Activated T-cell treated with anti-CD3 and anti-CD28 coated beads for 48 hours (primary cell): ENCODE data around the gene DPAGT1.
A peak's percentile ranks its signal among the peaks of the same experiment; 100 is the strongest.
"Not testable (repeated sequence)": the region's sequence is repeated elsewhere in the genome, so short reads cannot be mapped to it uniquely, and the experiment has no call there.

Source experiments
- DNase-seq: peaks from one replicate; pipeline ENCODE4 v3.0.0-alpha.2; 2020; ENCODE audit warnings: low read depth

The DPAGT1 gene

GRCh38 chr11:119101759-119102423, at the start of gene DPAGT1:
Gene DPAGT1, minus strand, starts transcription at chr11:119101853. Its CDS starts 198 bp downstream, at chr11:119101655.
- peak; percentile 77 for DNase-seq

- no peak for DNase-seq
Observed at GRCh38 chr11:119149786-119150275, 48.2 kb upstream of the DPAGT1 start.

DNA sequence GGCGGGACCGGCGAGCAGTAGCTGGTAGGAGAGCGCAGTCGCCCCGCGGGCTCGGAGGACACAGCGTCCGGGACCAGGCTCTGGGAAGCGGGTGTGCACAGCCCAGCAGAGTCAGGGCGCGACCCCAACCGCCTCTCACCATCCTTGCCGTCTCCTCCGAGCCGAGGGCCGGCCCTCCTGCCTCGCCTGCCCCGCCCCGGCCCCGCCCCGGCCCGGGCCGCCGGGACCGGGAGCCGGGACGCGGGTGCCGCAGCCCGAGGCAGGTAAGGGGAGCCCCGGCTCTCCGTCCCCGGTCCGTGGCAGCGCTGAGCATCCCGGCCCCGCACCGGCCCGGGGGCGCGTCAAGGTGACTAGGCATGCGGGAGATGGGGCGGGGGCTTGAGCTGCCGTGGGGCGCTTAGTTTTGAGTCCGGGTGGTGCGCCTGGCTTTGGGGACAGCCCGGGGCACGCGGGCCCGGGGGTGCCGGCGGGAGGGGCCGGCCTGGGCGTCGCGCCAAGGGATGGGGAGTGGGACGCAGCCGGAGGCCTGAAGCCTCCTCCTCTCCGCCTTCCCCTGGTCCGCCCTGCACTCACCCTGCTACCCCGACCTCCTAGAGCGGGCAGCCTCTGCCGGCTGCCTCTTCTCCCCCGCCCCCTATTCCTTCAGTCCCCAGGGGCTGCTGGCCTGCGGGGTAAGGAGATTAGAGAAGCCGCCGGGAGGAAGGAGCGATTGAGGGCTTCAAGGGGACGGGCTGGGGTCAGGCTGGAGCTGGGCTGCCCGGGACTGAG, 47.5 kb upstream of the DPAGT1 start, which contains the start of gene ABCG4:
Gene ABCG4 (plus strand): TSS at position 35 of the 768 bp plus-strand sequence. CDS start 914 bp downstream, outside the sequence.
- DNase-seq = peak; percentile 16

DNA sequence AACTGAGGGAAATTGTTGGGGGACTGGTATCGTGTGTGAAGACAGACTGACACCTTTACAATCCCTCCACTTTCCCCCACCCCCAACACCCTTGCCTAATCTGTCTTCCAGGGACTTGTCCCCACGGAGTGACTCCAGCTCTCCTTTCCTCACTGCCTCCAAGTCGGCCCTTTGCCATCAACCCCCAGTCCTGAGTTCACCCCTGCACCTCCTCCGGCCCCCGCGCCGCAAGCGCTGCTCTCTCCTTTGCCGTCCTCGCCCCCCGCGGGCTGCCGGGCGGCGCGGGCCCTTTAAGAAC, 47.0 kb upstream of the DPAGT1 start:
- no peak for DNase-seq

DNA sequence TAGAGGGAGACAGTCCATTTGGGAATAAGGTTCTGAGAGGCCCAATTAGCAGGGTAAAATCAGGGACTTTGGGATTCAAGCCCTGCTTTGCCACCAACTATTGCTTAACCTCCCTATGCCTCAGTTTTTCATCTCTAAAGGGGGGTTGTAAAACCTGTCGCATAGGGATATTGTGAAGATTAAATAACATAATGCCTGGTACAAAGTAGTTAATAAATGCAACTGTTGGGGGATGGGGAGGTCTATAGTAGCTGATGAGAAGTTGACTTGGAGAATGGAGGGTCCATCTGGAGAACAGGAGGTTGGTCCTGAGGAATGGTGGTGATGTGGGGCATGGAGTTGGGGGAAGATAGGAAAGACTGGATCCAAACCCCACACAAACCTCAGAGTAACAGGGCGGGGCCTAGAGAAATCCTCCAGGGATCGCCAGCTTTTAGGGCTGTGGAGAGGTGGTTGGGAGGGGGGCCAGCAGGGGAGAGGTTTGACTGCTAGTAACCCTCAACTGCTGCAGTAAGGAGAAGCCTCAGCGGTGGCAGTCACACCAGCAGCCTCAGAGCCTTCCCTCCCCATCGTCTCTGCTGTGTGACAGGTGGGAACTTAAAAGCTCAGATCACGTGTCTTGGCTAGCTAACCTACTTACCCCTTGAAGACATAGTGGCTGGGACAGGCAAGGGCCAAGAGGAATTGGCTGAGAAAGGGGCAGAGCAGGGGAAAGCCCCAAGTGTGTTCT, 46.1 kb upstream of the DPAGT1 start:
- DNase-seq = no peak

DNA sequence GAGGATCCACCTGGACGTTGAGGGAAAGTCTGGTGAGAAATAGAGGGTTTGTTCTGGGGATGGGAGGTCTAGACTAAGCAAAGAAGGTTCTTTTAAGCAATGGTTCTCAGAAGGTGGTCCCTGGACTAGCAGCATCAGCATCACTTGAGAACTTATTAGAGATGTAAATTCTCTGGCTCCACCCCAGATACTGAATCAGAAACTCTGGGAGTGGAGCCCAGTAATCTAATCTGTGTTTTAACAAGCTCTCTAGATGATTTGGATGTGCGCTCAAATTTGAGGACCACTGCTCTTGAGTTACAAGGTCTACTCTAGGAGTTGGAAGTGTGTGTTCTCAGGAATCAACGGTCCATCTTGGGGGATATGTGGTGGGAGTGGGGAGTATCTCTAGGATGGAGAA, 43.9 kb upstream of the DPAGT1 start:
- DNase-seq = no peak

DNA sequence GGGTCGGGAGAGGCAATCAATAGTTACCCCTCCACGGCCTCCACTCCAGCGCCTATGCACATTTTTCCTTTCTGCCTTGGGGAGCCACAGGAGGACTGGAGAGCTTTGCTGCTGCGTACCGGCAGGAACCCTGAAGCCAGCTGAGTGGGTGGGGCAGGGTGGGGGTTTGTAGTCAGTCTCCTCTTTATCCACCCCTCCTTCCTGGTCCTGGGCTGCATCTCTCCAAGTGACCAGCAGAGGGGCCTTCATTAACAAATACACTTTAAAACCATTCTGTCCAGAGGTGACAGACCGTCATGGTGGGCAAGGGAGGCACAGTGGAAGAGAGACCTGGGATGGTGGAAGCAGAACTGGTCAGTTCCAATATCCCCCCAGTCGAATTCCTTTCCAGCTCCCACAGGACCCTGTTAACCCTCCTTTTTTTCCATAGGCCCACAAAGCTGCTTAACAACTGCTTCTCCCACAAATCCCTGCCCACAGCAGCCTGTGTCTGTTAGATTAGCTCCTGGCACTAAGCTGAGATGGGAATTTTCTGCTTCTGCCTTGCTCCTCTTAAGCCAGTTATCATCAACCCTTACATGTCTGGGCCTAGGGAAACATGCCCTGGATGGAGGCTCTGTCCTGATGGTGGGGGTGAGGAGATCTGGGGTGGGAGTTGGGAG, 43.3 kb upstream of the DPAGT1 start:
- DNase-seq = no peak

- DNase-seq = not testable (repeated sequence)
Observed at GRCh38 chr11:119139276-119139675, 37.6 kb upstream of the DPAGT1 start.

DNA sequence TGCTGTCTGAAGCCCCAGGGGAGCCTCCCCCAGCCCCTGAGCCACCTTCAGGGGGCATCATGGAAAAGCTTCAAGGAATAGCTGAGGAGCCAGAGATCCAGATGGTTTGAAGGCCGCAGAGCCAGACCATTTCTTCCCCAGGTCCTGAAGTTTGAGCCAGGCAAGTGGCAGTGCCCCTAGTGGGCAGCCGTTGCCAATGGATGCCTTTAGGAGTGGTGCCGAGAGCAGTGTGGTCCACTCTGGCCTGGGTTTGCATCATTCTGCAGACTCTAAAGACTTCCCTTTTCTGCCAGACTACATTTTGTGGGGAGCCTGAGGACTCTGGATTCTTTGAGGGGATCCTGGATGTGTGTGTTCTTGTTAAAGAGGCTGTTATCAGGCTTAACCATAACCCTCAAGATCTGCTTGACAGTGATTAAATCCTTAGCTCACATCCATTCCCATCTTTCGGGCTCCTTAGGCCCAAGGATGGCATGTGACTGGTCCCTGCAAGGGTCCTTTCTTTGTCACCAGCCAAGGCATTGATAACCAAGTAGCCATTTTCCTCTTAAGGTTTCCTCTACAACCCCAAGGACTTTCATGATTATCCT, 32.8 kb upstream of the DPAGT1 start:
- DNase-seq = no peak

GRCh38 chr11:119130662-119131061, 29.0 kb upstream of the DPAGT1 start:
- no peak for DNase-seq

DNA sequence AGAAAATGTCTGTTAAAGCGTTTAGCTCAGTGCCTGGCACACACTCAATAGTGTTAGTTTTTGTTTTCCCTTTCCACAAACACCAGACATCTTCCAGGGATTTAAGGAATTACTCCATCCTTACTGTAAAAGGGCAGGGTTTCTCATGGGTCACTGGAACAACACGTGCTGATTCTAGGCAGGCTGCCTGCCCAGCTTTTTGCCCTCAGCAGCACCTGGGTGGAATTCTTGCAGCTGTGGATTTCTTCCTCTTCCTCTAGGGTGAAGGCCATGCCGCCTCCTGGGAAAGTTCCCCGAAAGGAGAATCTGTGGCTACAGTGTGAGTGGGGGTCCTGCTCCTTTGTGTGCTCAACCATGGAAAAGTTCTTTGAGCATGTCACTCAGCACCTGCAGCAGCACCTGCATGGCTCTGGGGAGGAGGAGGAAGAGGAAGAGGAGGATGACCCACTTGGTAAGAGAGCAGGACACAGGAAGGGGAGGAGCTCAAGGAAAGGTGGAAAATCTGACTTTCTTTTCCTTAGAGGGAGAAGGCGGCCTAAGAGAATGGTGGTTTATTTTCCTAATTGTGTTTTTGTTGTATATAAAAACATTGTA, 25.1 kb upstream of the DPAGT1 start:
- DNase-seq = no peak

- no peak for DNase-seq
Observed at GRCh38 chr11:119125821-119126220, 24.2 kb upstream of the DPAGT1 start.

- DNase-seq = no peak
Observed at GRCh38 chr11:119121811-119122124, 20.1 kb upstream of the DPAGT1 start.

GRCh38 chr11:119121008-119121810, 19.6 kb upstream of the DPAGT1 start, which contains the start of gene HINFP:
Gene HINFP, plus strand, starts transcription at chr11:119121580. Its CDS starts 5,365 bp downstream, at chr11:119126945.
- DNase-seq = peak; percentile 100

- DNase-seq = no peak
Observed at GRCh38 chr11:119120639-119121007, 19.0 kb upstream of the DPAGT1 start.

GRCh38 chr11:119118946-119119345, 17.3 kb upstream of the DPAGT1 start:
- DNase-seq = no peak

GRCh38 chr11:119118227-119118626, 16.6 kb upstream of the DPAGT1 start:
- no peak for DNase-seq

DNA sequence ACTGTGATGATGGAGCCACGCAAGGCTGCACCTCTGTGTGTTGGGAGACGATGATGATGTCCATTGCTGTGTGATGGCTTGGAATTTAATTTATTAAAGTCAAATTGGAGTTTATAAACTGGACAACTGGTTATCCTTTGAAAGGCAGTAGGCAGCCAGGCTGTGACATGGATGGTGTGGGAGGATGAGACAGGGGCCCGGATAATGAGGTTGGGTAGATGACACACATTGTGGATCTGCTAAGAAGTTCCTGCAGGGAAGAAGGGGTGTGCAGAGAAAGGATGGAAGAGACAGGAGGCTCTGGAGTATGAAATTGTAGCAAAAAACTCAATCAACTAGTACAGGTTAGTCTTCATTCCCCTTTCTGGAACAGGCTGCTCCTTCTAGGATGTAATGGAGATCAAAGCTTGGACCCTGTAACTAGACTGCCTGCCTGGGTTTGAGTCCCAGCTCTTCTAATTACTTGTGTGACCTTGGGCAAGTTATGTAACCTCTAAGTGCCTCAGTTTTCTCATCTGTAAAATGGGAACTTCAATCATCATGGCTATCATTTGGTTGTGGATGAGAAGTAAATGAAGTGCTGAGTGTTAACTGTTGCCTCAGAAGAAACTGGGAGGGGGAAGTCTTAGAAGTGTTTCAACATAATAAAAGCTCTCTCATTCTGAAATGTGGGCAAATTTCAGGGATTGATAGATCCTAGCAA, 15.5 kb upstream of the DPAGT1 start:
- no peak for DNase-seq

- no peak for DNase-seq
Observed at GRCh38 chr11:119116601-119117000, 14.9 kb upstream of the DPAGT1 start.

DNA sequence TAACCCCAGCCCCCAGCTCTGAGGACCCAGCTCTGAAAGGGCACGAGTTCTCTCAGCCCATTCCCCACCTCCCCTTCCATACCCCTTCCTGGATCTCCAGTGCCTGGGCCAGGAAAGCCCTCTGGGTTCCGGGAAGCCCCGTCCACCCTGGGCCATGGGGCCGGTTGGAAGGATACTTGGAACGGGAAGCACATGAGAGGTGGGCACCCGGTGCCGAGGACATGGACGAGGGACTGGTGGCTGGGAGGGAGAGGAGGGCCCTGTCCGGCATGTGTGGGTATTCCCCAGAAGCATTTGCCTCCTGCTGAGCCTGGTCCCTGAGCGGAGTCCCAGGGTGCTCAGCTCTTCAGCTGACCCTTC, 14.6 kb upstream of the DPAGT1 start:
- DNase-seq = no peak
